Measurements from ENCODE around the gene RUNDC3A.

- no peak for TF ChIP-seq CTCF (IDR thresholded peaks at IDR 0.05; ENCODE audit: borderline replicate concordance, extremely low read depth, low read length, poor library complexity, severe bottlenecking)
- TF ChIP-seq EZH2 (IDR thresholded peaks at IDR 0.05; ENCODE audit: borderline replicate concordance, low read depth, low read length, severe bottlenecking): no peak
Measured at GRCh38 chr17:44324092-44324570, 15.7 kb downstream of the RUNDC3A start.
